ENCODE measurements around the gene YIF1B. TPM values are rescaled to one million over a fixed set of nuclear protein-coding genes. Genes with fewer than 3 reads are reported as not detected.

The YIF1B gene
- total and polyA plus RNA-seq, 9 of the 15 experiments (the other 6 are each of a cell fraction or from before 2014, with no cell fraction given) = 8.5 to 586 (median 323) TPM

DNA sequence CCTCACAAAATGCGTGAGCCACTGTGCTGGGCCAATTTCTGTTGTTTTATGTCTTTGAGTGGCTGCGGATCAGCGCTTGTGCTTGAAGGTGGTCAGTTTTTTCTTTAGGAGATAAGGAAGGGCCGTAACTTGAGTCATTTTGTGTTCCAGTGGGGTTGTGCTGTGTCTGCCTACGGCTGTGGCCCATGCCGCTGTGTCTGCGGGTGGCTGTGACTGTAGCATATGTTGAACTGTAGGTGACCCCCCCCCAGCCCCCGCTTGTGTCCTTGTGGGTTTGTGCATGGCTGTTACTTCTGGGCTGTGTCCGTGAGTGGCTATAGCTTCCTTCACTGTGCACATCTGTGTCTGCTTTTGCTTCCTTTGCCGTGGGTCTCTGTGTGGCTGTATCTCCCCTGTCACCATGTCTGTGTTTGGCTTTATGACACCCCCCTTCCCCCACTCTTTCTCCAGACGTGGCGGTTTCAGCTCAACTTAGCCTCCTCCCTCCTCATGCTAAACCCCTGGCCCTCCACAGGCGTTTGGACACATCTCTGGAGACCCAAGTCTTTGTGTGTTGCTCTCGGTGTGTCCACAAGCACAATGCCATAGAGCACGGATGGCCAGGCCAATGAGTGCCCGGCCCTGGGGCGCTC, 60.2 kb downstream of the YIF1B start (continued):
- TF ChIP-seq SIN3A (IDR thresholded peaks at IDR 0.05; ENCODE audit: borderline replicate concordance in 2 of 2, control insufficient read depth in 1 of 2, low read depth in 2 of 2, low read length in 2 of 2) = peak in 1 of 2 experiments; percentile 62; a peak in 1 of 4 replicates
- no peak for TF ChIP-seq PRMT5 (CRISPR knock-in tag; IDR thresholded peaks at IDR 0.05)
- TF ChIP-seq XRCC4 (IDR thresholded peaks at IDR 0.05; ENCODE audit: extremely low read depth, insufficient read depth, insufficient read length) = no peak
- no peak for TF ChIP-seq MBD2 (IDR thresholded peaks at IDR 0.05; ENCODE audit: borderline replicate concordance, low read depth)
- peak in 1 of 2 experiments; percentile 28; a peak in 2 of 4 replicates for TF ChIP-seq NRF1 (conservative IDR thresholded peaks at IDR 0.05 in 1 of 2, IDR thresholded peaks at IDR 0.05 in 1 of 2)
- no peak for TF ChIP-seq COPS2 (conservative IDR thresholded peaks at IDR 0.05)
- no peak for TF ChIP-seq ZNF764 (CRISPR knock-in tag; IDR thresholded peaks at IDR 0.05; ENCODE audit: low read depth)
- TF ChIP-seq XRCC3 (IDR thresholded peaks at IDR 0.05) = no peak
- TF ChIP-seq, protein P1, sequence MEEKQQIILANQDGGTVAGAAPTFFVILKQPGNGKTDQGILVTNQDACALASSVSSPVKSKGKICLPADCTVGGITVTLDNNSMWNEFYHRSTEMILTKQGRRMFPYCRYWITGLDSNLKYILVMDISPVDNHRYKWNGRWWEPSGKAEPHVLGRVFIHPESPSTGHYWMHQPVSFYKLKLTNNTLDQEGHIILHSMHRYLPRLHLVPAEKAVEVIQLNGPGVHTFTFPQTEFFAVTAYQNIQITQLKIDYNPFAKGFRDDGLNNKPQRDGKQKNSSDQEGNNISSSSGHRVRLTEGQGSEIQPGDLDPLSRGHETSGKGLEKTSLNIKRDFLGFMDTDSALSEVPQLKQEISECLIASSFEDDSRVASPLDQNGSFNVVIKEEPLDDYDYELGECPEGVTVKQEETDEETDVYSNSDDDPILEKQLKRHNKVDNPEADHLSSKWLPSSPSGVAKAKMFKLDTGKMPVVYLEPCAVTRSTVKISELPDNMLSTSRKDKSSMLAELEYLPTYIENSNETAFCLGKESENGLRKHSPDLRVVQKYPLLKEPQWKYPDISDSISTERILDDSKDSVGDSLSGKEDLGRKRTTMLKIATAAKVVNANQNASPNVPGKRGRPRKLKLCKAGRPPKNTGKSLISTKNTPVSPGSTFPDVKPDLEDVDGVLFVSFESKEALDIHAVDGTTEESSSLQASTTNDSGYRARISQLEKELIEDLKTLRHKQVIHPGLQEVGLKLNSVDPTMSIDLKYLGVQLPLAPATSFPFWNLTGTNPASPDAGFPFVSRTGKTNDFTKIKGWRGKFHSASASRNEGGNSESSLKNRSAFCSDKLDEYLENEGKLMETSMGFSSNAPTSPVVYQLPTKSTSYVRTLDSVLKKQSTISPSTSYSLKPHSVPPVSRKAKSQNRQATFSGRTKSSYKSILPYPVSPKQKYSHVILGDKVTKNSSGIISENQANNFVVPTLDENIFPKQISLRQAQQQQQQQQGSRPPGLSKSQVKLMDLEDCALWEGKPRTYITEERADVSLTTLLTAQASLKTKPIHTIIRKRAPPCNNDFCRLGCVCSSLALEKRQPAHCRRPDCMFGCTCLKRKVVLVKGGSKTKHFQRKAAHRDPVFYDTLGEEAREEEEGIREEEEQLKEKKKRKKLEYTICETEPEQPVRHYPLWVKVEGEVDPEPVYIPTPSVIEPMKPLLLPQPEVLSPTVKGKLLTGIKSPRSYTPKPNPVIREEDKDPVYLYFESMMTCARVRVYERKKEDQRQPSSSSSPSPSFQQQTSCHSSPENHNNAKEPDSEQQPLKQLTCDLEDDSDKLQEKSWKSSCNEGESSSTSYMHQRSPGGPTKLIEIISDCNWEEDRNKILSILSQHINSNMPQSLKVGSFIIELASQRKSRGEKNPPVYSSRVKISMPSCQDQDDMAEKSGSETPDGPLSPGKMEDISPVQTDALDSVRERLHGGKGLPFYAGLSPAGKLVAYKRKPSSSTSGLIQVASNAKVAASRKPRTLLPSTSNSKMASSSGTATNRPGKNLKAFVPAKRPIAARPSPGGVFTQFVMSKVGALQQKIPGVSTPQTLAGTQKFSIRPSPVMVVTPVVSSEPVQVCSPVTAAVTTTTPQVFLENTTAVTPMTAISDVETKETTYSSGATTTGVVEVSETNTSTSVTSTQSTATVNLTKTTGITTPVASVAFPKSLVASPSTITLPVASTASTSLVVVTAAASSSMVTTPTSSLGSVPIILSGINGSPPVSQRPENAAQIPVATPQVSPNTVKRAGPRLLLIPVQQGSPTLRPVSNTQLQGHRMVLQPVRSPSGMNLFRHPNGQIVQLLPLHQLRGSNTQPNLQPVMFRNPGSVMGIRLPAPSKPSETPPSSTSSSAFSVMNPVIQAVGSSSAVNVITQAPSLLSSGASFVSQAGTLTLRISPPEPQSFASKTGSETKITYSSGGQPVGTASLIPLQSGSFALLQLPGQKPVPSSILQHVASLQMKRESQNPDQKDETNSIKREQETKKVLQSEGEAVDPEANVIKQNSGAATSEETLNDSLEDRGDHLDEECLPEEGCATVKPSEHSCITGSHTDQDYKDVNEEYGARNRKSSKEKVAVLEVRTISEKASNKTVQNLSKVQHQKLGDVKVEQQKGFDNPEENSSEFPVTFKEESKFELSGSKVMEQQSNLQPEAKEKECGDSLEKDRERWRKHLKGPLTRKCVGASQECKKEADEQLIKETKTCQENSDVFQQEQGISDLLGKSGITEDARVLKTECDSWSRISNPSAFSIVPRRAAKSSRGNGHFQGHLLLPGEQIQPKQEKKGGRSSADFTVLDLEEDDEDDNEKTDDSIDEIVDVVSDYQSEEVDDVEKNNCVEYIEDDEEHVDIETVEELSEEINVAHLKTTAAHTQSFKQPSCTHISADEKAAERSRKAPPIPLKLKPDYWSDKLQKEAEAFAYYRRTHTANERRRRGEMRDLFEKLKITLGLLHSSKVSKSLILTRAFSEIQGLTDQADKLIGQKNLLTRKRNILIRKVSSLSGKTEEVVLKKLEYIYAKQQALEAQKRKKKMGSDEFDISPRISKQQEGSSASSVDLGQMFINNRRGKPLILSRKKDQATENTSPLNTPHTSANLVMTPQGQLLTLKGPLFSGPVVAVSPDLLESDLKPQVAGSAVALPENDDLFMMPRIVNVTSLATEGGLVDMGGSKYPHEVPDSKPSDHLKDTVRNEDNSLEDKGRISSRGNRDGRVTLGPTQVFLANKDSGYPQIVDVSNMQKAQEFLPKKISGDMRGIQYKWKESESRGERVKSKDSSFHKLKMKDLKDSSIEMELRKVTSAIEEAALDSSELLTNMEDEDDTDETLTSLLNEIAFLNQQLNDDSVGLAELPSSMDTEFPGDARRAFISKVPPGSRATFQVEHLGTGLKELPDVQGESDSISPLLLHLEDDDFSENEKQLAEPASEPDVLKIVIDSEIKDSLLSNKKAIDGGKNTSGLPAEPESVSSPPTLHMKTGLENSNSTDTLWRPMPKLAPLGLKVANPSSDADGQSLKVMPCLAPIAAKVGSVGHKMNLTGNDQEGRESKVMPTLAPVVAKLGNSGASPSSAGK (IDR thresholded peaks at IDR 0.05) = peak; percentile 59
- 0 out of 2 replicates have a peak, but pooled peaks have one; percentile 27 for TF ChIP-seq SMARCC2 (IDR thresholded peaks at IDR 0.05; ENCODE audit: low read depth)

Data from K562 (cell line).